ENCODE results near the gene GALNT2.

The GALNT2 gene

GRCh38 chr1:230065571-230065970, 1.5 kb upstream of the GALNT2 start:
- H3K4me3 ChIP-seq (ENCODE audit: low read length in 2 of 2): no peak overlapping the region
- no peaks in the 10 kb centered on the region for H3K27me3 ChIP-seq (ENCODE audit: control insufficient read depth in 1 of 2, insufficient read depth in 2 of 2, low read length in 2 of 2)
- peak overlapping the region; percentile 18 for H3K27ac ChIP-seq (ENCODE audit: low read length)
- peaks cover 31% of the 10 kb centered on the region for H3K4me1 ChIP-seq (ENCODE audit: control insufficient read depth, insufficient read depth, low read length)
- no peaks in the 10 kb centered on the region for H3K36me3 ChIP-seq (ENCODE audit: control insufficient read depth in 2 of 2, insufficient read depth in 2 of 2, low read length in 2 of 2)
- H3K9ac ChIP-seq (ENCODE audit: low read length in 2 of 2): no peak overlapping the region
- peaks cover 0 to 5% of the 10 kb centered on the region in 2 donors for H3K9me3 ChIP-seq (ENCODE audit: control insufficient read depth in 2 of 2, low read length in 2 of 2)

- Histone ChIP-seq H3K27me3 (ENCODE audit: control insufficient read depth in 1 of 2, insufficient read depth in 2 of 2, low read length in 2 of 2) (no peaks in the 10 kb centered on the region), H3K27ac (ENCODE audit: low read length) (peak overlapping the region; percentile 18), H3K9ac (ENCODE audit: low read length in 2 of 2) (peak overlapping the region; percentile 49 to 52), H3K4me1 (ENCODE audit: control insufficient read depth, insufficient read depth, low read length) (peaks cover 36% of the 10 kb centered on the region), H3K36me3 (ENCODE audit: control insufficient read depth in 2 of 2, insufficient read depth in 2 of 2, low read length in 2 of 2) (no peaks in the 10 kb centered on the region), H3K4me3 (ENCODE audit: low read length in 2 of 2) (peak overlapping the region in 1 of 2 donors; percentile 88), H3K9me3 (ENCODE audit: control insufficient read depth in 2 of 2, low read length in 2 of 2) (peaks cover 0 to 1% of the 10 kb centered on the region in 2 donors)
These were observed 1.0 kb upstream of the GALNT2 start for GRCh38 chr1:230066031-230066430.

GRCh38 chr1:230067419-230067870, 407 bp downstream of the GALNT2 start:
- Histone ChIP-seq H3K4me1 (ENCODE audit: control insufficient read depth, insufficient read depth, low read length) (peaks cover 47% of the 10 kb centered on the region), H3K9ac (ENCODE audit: low read length in 2 of 2) (peak overlapping the region; percentile 82 to 89), H3K27me3 (ENCODE audit: control insufficient read depth in 1 of 2, insufficient read depth in 2 of 2, low read length in 2 of 2) (no peaks in the 10 kb centered on the region), H3K27ac (ENCODE audit: low read length) (peak overlapping the region; percentile 80), H3K36me3 (ENCODE audit: control insufficient read depth in 2 of 2, insufficient read depth in 2 of 2, low read length in 2 of 2) (no peaks in the 10 kb centered on the region), H3K4me3 (ENCODE audit: low read length in 2 of 2) (peak overlapping the region; percentile 88 to 94), H3K9me3 (ENCODE audit: control insufficient read depth in 2 of 2, low read length in 2 of 2) (no peaks in the 10 kb centered on the region)

GRCh38 chr1:230067871-230068620, 1.0 kb downstream of the GALNT2 start:
- no peaks in the 10 kb centered on the region for H3K27me3 ChIP-seq (ENCODE audit: control insufficient read depth in 1 of 2, insufficient read depth in 2 of 2, low read length in 2 of 2)
- H3K9me3 ChIP-seq (ENCODE audit: control insufficient read depth in 2 of 2, low read length in 2 of 2): no peaks in the 10 kb centered on the region
- peaks cover 50% of the 10 kb centered on the region for H3K4me1 ChIP-seq (ENCODE audit: control insufficient read depth, insufficient read depth, low read length)
- peak overlapping the region; percentile 80 for H3K27ac ChIP-seq (ENCODE audit: low read length)
- H3K4me3 ChIP-seq (ENCODE audit: low read length in 2 of 2): peak overlapping the region; percentile 88 to 94
- H3K9ac ChIP-seq (ENCODE audit: low read length in 2 of 2): peak overlapping the region; percentile 82 to 89
- no peaks in the 10 kb centered on the region for H3K36me3 ChIP-seq (ENCODE audit: control insufficient read depth in 2 of 2, insufficient read depth in 2 of 2, low read length in 2 of 2)

GRCh38 chr1:230068621-230068873, 1.5 kb downstream of the GALNT2 start:
- H3K4me1 ChIP-seq (ENCODE audit: control insufficient read depth, insufficient read depth, low read length): peaks cover 55% of the 10 kb centered on the region
- H3K9ac ChIP-seq (ENCODE audit: low read length in 2 of 2): peak overlapping the region; percentile 82 to 89
- no peaks in the 10 kb centered on the region for H3K36me3 ChIP-seq (ENCODE audit: control insufficient read depth in 2 of 2, insufficient read depth in 2 of 2, low read length in 2 of 2)
- H3K9me3 ChIP-seq (ENCODE audit: control insufficient read depth in 2 of 2, low read length in 2 of 2): no peaks in the 10 kb centered on the region
- H3K4me3 ChIP-seq (ENCODE audit: low read length in 2 of 2): peak overlapping the region; percentile 88 to 94
- H3K27me3 ChIP-seq (ENCODE audit: control insufficient read depth in 1 of 2, insufficient read depth in 2 of 2, low read length in 2 of 2): no peaks in the 10 kb centered on the region
- H3K27ac ChIP-seq (ENCODE audit: low read length): peak overlapping the region; percentile 80

GRCh38 chr1:230068952-230069684, 2.1 kb downstream of the GALNT2 start:
- peak overlapping the region; percentile 82 to 89 for H3K9ac ChIP-seq (ENCODE audit: low read length in 2 of 2)
- no peaks in the 10 kb centered on the region for H3K9me3 ChIP-seq (ENCODE audit: control insufficient read depth in 2 of 2, low read length in 2 of 2)
- H3K4me3 ChIP-seq (ENCODE audit: low read length in 2 of 2): peak overlapping the region; percentile 88 to 94
- no peaks in the 10 kb centered on the region for H3K36me3 ChIP-seq (ENCODE audit: control insufficient read depth in 2 of 2, insufficient read depth in 2 of 2, low read length in 2 of 2)
- peaks cover 61% of the 10 kb centered on the region for H3K4me1 ChIP-seq (ENCODE audit: control insufficient read depth, insufficient read depth, low read length)
- H3K27ac ChIP-seq (ENCODE audit: low read length): no peak overlapping the region
- no peaks in the 10 kb centered on the region for H3K27me3 ChIP-seq (ENCODE audit: control insufficient read depth in 1 of 2, insufficient read depth in 2 of 2, low read length in 2 of 2)

GRCh38 chr1:230069796-230070195, 2.8 kb downstream of the GALNT2 start:
- Histone ChIP-seq H3K27me3 (ENCODE audit: control insufficient read depth in 1 of 2, insufficient read depth in 2 of 2, low read length in 2 of 2) (no peaks in the 10 kb centered on the region), H3K4me3 (ENCODE audit: low read length in 2 of 2) (peak overlapping the region; percentile 88 to 94), H3K4me1 (ENCODE audit: control insufficient read depth, insufficient read depth, low read length) (peaks cover 66% of the 10 kb centered on the region), H3K27ac (ENCODE audit: low read length) (no peak overlapping the region), H3K9me3 (ENCODE audit: control insufficient read depth in 2 of 2, low read length in 2 of 2) (no peaks in the 10 kb centered on the region), H3K36me3 (ENCODE audit: control insufficient read depth in 2 of 2, insufficient read depth in 2 of 2, low read length in 2 of 2) (no peaks in the 10 kb centered on the region), H3K9ac (ENCODE audit: low read length in 2 of 2) (no peak overlapping the region)

GRCh38 chr1:230070321-230071208, 3.5 kb downstream of the GALNT2 start:
- H3K9ac ChIP-seq (ENCODE audit: low read length in 2 of 2): no peak overlapping the region
- no peaks in the 10 kb centered on the region for H3K36me3 ChIP-seq (ENCODE audit: control insufficient read depth in 2 of 2, insufficient read depth in 2 of 2, low read length in 2 of 2)
- peaks cover 71% of the 10 kb centered on the region for H3K4me1 ChIP-seq (ENCODE audit: control insufficient read depth, insufficient read depth, low read length)
- no peak overlapping the region for H3K27ac ChIP-seq (ENCODE audit: low read length)
- peak overlapping the region in 1 of 2 donors; percentile 88 for H3K4me3 ChIP-seq (ENCODE audit: low read length in 2 of 2)
- H3K9me3 ChIP-seq (ENCODE audit: control insufficient read depth in 2 of 2, low read length in 2 of 2): no peaks in the 10 kb centered on the region
- no peaks in the 10 kb centered on the region for H3K27me3 ChIP-seq (ENCODE audit: control insufficient read depth in 1 of 2, insufficient read depth in 2 of 2, low read length in 2 of 2)

- no peaks in the 10 kb centered on the region for H3K9me3 ChIP-seq (ENCODE audit: control insufficient read depth in 2 of 2, low read length in 2 of 2)
- H3K4me1 ChIP-seq (ENCODE audit: control insufficient read depth, insufficient read depth, low read length): peaks cover 71% of the 10 kb centered on the region
- H3K36me3 ChIP-seq (ENCODE audit: control insufficient read depth in 2 of 2, insufficient read depth in 2 of 2, low read length in 2 of 2): peaks cover 0 to 2% of the 10 kb centered on the region in 2 donors
- no peak overlapping the region for H3K9ac ChIP-seq (ENCODE audit: low read length in 2 of 2)
- H3K4me3 ChIP-seq (ENCODE audit: low read length in 2 of 2): no peak overlapping the region
- H3K27me3 ChIP-seq (ENCODE audit: control insufficient read depth in 1 of 2, insufficient read depth in 2 of 2, low read length in 2 of 2): no peaks in the 10 kb centered on the region
- no peak overlapping the region for H3K27ac ChIP-seq (ENCODE audit: low read length)
These were observed 4.3 kb downstream of the GALNT2 start for GRCh38 chr1:230071316-230071715.

GRCh38 chr1:230072296-230072695, 5.3 kb downstream of the GALNT2 start:
- Histone ChIP-seq H3K36me3 (ENCODE audit: control insufficient read depth in 2 of 2, insufficient read depth in 2 of 2, low read length in 2 of 2) (peaks cover 0 to 3% of the 10 kb centered on the region in 2 donors), H3K27ac (ENCODE audit: low read length) (no peak overlapping the region), H3K9me3 (ENCODE audit: control insufficient read depth in 2 of 2, low read length in 2 of 2) (no peaks in the 10 kb centered on the region), H3K4me3 (ENCODE audit: low read length in 2 of 2) (no peak overlapping the region), H3K4me1 (ENCODE audit: control insufficient read depth, insufficient read depth, low read length) (peaks cover 70% of the 10 kb centered on the region), H3K27me3 (ENCODE audit: control insufficient read depth in 1 of 2, insufficient read depth in 2 of 2, low read length in 2 of 2) (no peaks in the 10 kb centered on the region), H3K9ac (ENCODE audit: low read length in 2 of 2) (no peak overlapping the region)

Measured in stomach smooth muscle (tissue), 2 donors.